ENCODE data around the gene CD84.

The CD84 gene

GRCh38 chr1:160579216-160579701 is at the start of gene CD84:
TSS of gene CD84 (minus strand) at chr1:160579496. CDS start at chr1:160579437, 59 bp downstream.
- no peak for DNase-seq (ENCODE audit: low read depth in 3 of 3)

- no peak for DNase-seq (ENCODE audit: low read depth in 3 of 3)
Measured at GRCh38 chr1:160628799-160629263, 49.5 kb upstream of the CD84 start.

- peak in 1 of 3 donors; percentile 72 for DNase-seq (ENCODE audit: low read depth in 3 of 3)
Measured at GRCh38 chr1:160627677-160628289, 48.5 kb upstream of the CD84 start.

GRCh38 chr1:160626509-160627342 is 47.4 kb upstream of the CD84 start:
- no peak for DNase-seq (ENCODE audit: low read depth in 3 of 3)

GRCh38 chr1:160625725-160626498 is 46.6 kb upstream of the CD84 start:
- DNase-seq (ENCODE audit: low read depth in 3 of 3) = peak in 1 of 3 donors; percentile 61

- DNase-seq (ENCODE audit: low read depth in 3 of 3) = no peak
Measured at GRCh38 chr1:160625321-160625720, 46.0 kb upstream of the CD84 start.

- DNase-seq (ENCODE audit: low read depth in 3 of 3) = no peak
Measured at GRCh38 chr1:160624464-160624863, 45.2 kb upstream of the CD84 start.

- DNase-seq (ENCODE audit: low read depth in 3 of 3) = no peak
Measured at GRCh38 chr1:160623862-160624261, 44.6 kb upstream of the CD84 start.

- DNase-seq (ENCODE audit: low read depth in 3 of 3) = no peak
Measured at GRCh38 chr1:160623227-160623633, 43.9 kb upstream of the CD84 start.

GRCh38 chr1:160622501-160623226 is 43.4 kb upstream of the CD84 start:
- no peak for DNase-seq (ENCODE audit: low read depth in 3 of 3)

- no peak for DNase-seq (ENCODE audit: low read depth in 3 of 3)
Measured at GRCh38 chr1:160621633-160622413, 42.5 kb upstream of the CD84 start.

GRCh38 chr1:160620942-160621632 is 41.8 kb upstream of the CD84 start:
- DNase-seq (ENCODE audit: low read depth in 3 of 3) = no peak

- no peak for DNase-seq (ENCODE audit: low read depth in 3 of 3)
Measured at GRCh38 chr1:160619742-160620277, 40.5 kb upstream of the CD84 start.

- no peak for DNase-seq (ENCODE audit: low read depth in 3 of 3)
Measured at GRCh38 chr1:160618763-160619274, 39.5 kb upstream of the CD84 start.

GRCh38 chr1:160618327-160618726 is 39.0 kb upstream of the CD84 start:
- no peak for DNase-seq (ENCODE audit: low read depth in 3 of 3)

GRCh38 chr1:160615660-160616059 is 36.4 kb upstream of the CD84 start:
- DNase-seq (ENCODE audit: low read depth in 3 of 3) = no peak

- DNase-seq (ENCODE audit: low read depth in 3 of 3) = no peak
Measured at GRCh38 chr1:160614410-160614809, 35.1 kb upstream of the CD84 start.

- no peak for DNase-seq (ENCODE audit: low read depth in 3 of 3)
Measured at GRCh38 chr1:160612613-160613218, 33.4 kb upstream of the CD84 start.

- DNase-seq (ENCODE audit: low read depth in 3 of 3) = no peak
Measured at GRCh38 chr1:160610569-160611242, 31.4 kb upstream of the CD84 start.
